HFFc6 (cell line): Measurements from ENCODE around the gene CMTM5. TPM values are rescaled to one million over a fixed set of nuclear protein-coding genes. Genes with fewer than 3 reads are reported as not detected.
A peak's percentile ranks its signal among the peaks of the same experiment; 100 is the strongest.

Experiments used
- DNase-seq: peaks from one replicate; pipeline ENCODE4 v3.0.0-alpha.2; 2018
- H3K27ac Mint-ChIP-seq: 2 replicates; pipeline ENCODE4 v1.8.0; 2020; ENCODE audit warnings: mild to moderate bottlenecking, mixed read lengths
- H3K27me3 Mint-ChIP-seq: 2 replicates; pipeline ENCODE4 v1.8.0; 2021; ENCODE audit warnings: mild to moderate bottlenecking, moderate library complexity, mixed read lengths; ENCODE audit not compliant: insufficient read depth
- H3K36me3 Mint-ChIP-seq: 2 replicates; pipeline ENCODE4 v1.8.0; 2021; ENCODE audit warnings: low read depth, mixed read lengths
- H3K4me1 Mint-ChIP-seq: 2 replicates; pipeline ENCODE4 v1.8.0; 2020; ENCODE audit warnings: low read depth, mixed read lengths
- H3K4me3 Mint-ChIP-seq: 2 replicates; pipeline ENCODE4 v1.8.0; 2020; ENCODE audit warnings: mild to moderate bottlenecking, moderate library complexity, mixed read lengths
- H3K9me3 Mint-ChIP-seq: 2 replicates; pipeline ENCODE4 v1.8.0; 2020; ENCODE audit warnings: mild to moderate bottlenecking, mixed read lengths
- CTCF ChIP-seq: fragments of 200-600 bp; sonication (generic); IDR thresholded peaks from 2 replicates; pipeline ENCODE4 v1.5.0; 2021; ENCODE audit warnings: antibody characterized with exemption, mild to moderate bottlenecking
- total RNA-seq, 6 experiments: library from RNA; stranded (reverse); fragmentation: NEBNext Ultra II Directional; extraction: Animal tissue kit (Norgen Biotek cat#: 25700); gene quantifications; 2 replicates in 1 of 6; 3 replicates in 5 of 6; pipeline ENCODE4 v1.2.3, GENCODE V29; 2021

Gene CMTM5
- total RNA-seq, 6 experiments from 2014 or later = not detected

GRCh38 chr14:23377573-23378563, 1.0 kb downstream of the CMTM5 start:
- H3K36me3 Mint-ChIP-seq = no peaks in the 10 kb centered on the region
- no peak overlapping the region for H3K27ac Mint-ChIP-seq
- DNase-seq = no peak
- H3K27me3 Mint-ChIP-seq = peaks cover 37% of the 10 kb centered on the region
- no peak overlapping the region for H3K4me3 Mint-ChIP-seq
- no peaks in the 10 kb centered on the region for H3K4me1 Mint-ChIP-seq
- no peak for TF ChIP-seq CTCF
- H3K9me3 Mint-ChIP-seq = no peaks in the 10 kb centered on the region

- H3K27ac Mint-ChIP-seq = no peak overlapping the region
- no peak for DNase-seq
Measured at GRCh38 chr14:23378612-23379220, 1.9 kb downstream of the CMTM5 start.

GRCh38 chr14:23379366-23380196, 2.7 kb downstream of the CMTM5 start:
- Mint-ChIP-seq H3K9me3 (no peaks in the 10 kb centered on the region), H3K36me3 (no peaks in the 10 kb centered on the region), H3K27me3 (peaks cover 35% of the 10 kb centered on the region), H3K4me1 (no peaks in the 10 kb centered on the region), H3K4me3 (no peak overlapping the region), H3K27ac (no peak overlapping the region)
- peak; percentile 94 for TF ChIP-seq CTCF
- no peak for DNase-seq

More at GRCh38 chr14:23378612-23379220, 1.9 kb downstream of the CMTM5 start:
- Mint-ChIP-seq H3K4me1 (no peaks in the 10 kb centered on the region), H3K4me3 (no peak overlapping the region), H3K27me3 (peaks cover 39% of the 10 kb centered on the region), H3K36me3 (no peaks in the 10 kb centered on the region), H3K9me3 (no peaks in the 10 kb centered on the region)
- TF ChIP-seq CTCF = no peak

GRCh38 chr14:23380197-23380914, 3.5 kb downstream of the CMTM5 start:
- DNase-seq = no peak
- peak; percentile 30 for TF ChIP-seq CTCF
- Mint-ChIP-seq H3K36me3 (no peaks in the 10 kb centered on the region), H3K4me1 (no peaks in the 10 kb centered on the region), H3K27me3 (peaks cover 31% of the 10 kb centered on the region), H3K4me3 (no peak overlapping the region), H3K9me3 (no peaks in the 10 kb centered on the region), H3K27ac (no peak overlapping the region)

GRCh38 chr14:23380976-23381375, 4.1 kb downstream of the CMTM5 start:
- no peak for TF ChIP-seq CTCF
- no peaks in the 10 kb centered on the region for H3K36me3 Mint-ChIP-seq
- no peak for DNase-seq
- H3K27me3 Mint-ChIP-seq = peaks cover 31% of the 10 kb centered on the region
- H3K4me3 Mint-ChIP-seq = no peak overlapping the region
- no peaks in the 10 kb centered on the region for H3K4me1 Mint-ChIP-seq
- H3K27ac Mint-ChIP-seq = no peak overlapping the region
- H3K9me3 Mint-ChIP-seq = no peaks in the 10 kb centered on the region
